Measurements from ENCODE around the gene MDM2.

DNA sequence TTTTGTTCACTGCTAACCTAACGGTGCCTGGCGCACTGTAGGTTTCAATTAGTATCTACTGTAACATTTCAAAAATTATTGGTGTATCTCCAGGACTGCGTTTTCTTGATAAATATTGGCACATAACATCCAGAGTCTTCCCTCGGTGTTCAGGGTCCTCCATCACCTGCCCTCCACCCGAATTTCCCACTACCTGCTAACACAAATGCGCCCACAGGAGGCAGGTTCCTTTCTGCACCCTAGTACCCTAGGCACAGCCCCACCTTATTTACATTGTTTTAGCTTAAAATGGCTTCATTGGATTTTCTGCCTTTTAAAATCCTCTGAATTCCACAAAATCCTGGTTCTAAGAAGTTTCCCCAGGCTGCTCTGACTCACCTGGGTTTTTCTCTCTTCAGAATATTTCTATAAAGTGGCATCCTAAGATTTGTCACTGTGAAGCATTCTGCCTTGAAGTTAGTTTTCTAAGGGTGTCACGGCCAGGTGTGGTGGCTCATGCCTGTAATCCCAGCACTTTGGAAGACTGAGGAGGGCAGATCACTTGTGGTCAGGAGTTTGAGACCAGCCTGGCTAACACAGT, 86.4 kb downstream of the MDM2 start:
- TF ChIP-seq EZH2 (IDR thresholded peaks at IDR 0.05; ENCODE audit: insufficient read depth, poor library complexity, severe bottlenecking) = no peak
- TF ChIP-seq EZH2phosphoT487 (IDR thresholded peaks at IDR 0.05; ENCODE audit: insufficient read depth, low read depth) = no peak
